Endothelial cell of umbilical vein (primary cell): ENCODE results near the gene TRIM56.

ENCODE experiments used
- EZH2 ChIP-seq: IDR thresholded peaks from 2 replicates; pipeline ENCODE4 v1.6.1; 2012; ENCODE audit warnings: borderline replicate concordance, low read depth, mild to moderate bottlenecking, moderate library complexity, low read length, inconsistent platforms; ENCODE audit not compliant: severe bottlenecking
- GATA2 ChIP-seq: IDR thresholded peaks from 2 replicates; pipeline ENCODE4 v1.7.0; 2011; ENCODE audit warnings: low read depth, mild to moderate bottlenecking, moderate library complexity, mixed read lengths, low read length; ENCODE audit not compliant: insufficient read length, insufficient read depth
- JUN ChIP-seq: IDR thresholded peaks from 2 replicates; pipeline ENCODE4 v1.6.1; 2011; ENCODE audit warnings: borderline replicate concordance, low read depth; ENCODE audit not compliant: insufficient read length, insufficient read depth
- POLR2A ChIP-seq: IDR thresholded peaks from 2 replicates; pipeline ENCODE4 v1.6.1; 2012; ENCODE audit warnings: low read depth, mild to moderate bottlenecking, control low read depth, low read length
- POLR2AphosphoS5 ChIP-seq: IDR thresholded peaks from 2 replicates; pipeline ENCODE4 v1.6.1; 2012; ENCODE audit warnings: low read depth, mild to moderate bottlenecking, control low read depth, low read length, moderate library complexity; ENCODE audit not compliant: insufficient read depth
- TF ChIP-seq, protein P1 (sequence below), 2 donors: IDR thresholded peaks; 1 replicate in 1 of 2; 2 replicates in 1 of 2; pipeline ENCODE4 v1.5.1; 2011; ENCODE audit warnings: low read length in 2 of 2, mild to moderate bottlenecking in 2 of 2, moderate library complexity in 2 of 2, control low read depth in 1 of 2, inconsistent platforms in 1 of 2, low read depth in 1 of 2; ENCODE audit not compliant: insufficient read depth in 1 of 2; ENCODE audit errors: extremely low read depth in 1 of 2
- TF ChIP-seq, protein P2 (sequence below): IDR thresholded peaks from 2 replicates; pipeline ENCODE4 v1.6.1; 2011; ENCODE audit not compliant: insufficient read depth, insufficient read length

DNA sequence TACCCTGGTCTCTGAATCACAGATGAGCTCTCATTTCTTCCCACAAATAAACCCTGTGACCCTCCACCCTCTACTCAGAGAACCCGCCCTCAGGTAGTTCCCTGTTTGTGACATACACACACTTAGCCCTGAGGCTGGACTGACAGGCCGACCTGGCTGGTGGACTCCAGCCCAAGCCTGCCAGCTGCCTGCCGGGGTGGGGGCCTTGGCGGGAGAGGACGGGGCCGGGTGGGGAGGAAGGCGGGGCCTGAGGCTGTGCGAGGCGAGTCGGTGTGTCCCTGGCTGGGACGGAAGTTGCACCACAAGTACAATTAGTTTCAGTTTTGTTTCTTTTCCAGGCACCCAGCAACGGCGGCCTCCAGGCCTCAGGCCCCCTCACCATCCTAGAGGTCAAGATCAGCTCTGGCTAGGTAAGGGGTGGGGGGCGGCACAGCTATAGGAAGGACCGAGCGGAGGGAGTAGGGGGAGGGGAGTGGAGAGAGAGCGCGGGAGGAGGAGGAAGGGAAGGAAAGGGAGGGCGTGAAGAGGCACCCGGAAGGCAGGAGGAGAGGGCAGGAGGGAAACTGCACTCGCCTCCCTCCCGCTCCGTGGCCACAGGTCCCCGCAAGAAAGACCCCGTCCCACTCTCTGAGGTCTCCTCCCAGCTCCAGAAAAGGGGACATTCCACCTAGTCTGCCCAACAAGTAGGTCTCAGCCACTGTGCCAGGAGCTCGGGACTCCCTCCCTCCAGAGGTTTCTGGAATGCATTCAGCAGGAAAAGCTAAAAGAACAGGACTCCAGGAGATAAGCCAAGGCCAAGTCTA is at the start of gene TRIM56:
- no peak for TF ChIP-seq POLR2A
- TF ChIP-seq, protein P1, sequence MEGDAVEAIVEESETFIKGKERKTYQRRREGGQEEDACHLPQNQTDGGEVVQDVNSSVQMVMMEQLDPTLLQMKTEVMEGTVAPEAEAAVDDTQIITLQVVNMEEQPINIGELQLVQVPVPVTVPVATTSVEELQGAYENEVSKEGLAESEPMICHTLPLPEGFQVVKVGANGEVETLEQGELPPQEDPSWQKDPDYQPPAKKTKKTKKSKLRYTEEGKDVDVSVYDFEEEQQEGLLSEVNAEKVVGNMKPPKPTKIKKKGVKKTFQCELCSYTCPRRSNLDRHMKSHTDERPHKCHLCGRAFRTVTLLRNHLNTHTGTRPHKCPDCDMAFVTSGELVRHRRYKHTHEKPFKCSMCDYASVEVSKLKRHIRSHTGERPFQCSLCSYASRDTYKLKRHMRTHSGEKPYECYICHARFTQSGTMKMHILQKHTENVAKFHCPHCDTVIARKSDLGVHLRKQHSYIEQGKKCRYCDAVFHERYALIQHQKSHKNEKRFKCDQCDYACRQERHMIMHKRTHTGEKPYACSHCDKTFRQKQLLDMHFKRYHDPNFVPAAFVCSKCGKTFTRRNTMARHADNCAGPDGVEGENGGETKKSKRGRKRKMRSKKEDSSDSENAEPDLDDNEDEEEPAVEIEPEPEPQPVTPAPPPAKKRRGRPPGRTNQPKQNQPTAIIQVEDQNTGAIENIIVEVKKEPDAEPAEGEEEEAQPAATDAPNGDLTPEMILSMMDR (IDR thresholded peaks at IDR 0.05; ENCODE audit: extremely low read depth in 1 of 2, insufficient read depth in 1 of 2, low read depth in 1 of 2, low read length in 2 of 2): no peak
- no peak for TF ChIP-seq EZH2
- TF ChIP-seq, protein P2, sequence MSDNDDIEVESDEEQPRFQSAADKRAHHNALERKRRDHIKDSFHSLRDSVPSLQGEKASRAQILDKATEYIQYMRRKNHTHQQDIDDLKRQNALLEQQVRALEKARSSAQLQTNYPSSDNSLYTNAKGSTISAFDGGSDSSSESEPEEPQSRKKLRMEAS: no peak
- TF ChIP-seq POLR2AphosphoS5: peak; percentile 44
- peak; percentile 69 for TF ChIP-seq GATA2
- TF ChIP-seq JUN: no peak
